SK-N-MC (cell line): Measurements from ENCODE around the gene PURA.

Source experiments
- EZH2 ChIP-seq: fragments of 200-600 bp; sonication (generic); IDR thresholded peaks from one replicate; pipeline ENCODE4 v1.6.1; 2017; ENCODE audit warnings: antibody characterized with exemption
- FOXP2 ChIP-seq: optimal IDR thresholded peaks from 2 replicates; pipeline ENCODE3; 2011; ENCODE audit warnings: mild to moderate bottlenecking, moderate library complexity; ENCODE audit not compliant: insufficient read depth; ENCODE audit errors: extremely low read length, control extremely low read depth
- POLR2AphosphoS5 ChIP-seq: IDR thresholded peaks from 2 replicates; pipeline ENCODE4 v1.6.1; 2012; ENCODE audit warnings: mild to moderate bottlenecking, low read depth, low read length, borderline replicate concordance

DNA sequence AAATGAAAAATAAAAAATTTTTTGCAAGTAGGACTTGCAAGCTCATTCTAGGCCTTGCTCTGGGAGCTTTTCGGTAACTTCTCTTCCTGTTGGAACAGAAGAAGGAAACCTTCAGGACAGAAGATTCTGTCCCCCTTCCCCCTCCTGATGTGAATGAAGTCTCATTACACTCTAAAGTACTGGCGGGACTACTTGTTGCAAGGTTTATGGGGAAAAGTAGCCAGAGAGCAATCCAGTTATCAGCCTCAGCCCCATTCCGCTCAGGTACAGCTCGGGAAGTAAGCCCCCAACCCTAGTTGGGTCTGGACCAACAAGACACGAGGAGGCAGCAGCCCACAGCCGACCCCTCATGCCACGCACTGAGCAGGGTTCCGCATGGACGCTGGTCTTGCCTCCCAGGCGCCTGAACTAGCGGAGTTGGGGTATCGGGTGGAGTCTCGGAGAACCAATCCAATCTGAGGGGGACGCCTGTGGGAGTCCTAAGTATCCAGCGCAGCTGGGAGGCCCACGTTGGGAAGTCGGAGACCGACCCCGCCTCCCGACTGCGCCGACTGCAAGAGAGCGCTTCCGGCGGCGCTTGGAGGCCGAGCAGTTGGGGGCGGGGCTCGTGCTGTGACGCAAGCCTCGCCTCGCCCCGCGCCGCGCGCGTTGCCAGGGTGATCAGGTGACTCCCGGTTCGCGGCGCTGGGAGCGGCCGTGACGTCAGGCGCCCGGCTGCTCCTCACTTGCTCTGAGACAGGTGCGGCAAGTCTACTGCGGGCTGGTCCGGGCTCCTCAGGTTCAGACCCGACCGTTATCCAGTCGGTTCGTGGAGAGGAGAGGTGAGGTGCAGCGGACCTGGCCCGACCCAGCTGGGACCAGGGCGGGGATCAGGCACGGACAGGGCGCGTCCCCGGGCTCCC lies 60.8 kb downstream of the PURA start, which contains the start of gene CYSTM1:
- TF ChIP-seq POLR2AphosphoS5 (peak; percentile 86), EZH2 (no peak), FOXP2 (no peak)
